ENCODE data around the gene ARHGEF7. TPM values are rescaled to one million over a fixed set of nuclear protein-coding genes. Genes with fewer than 3 reads are reported as not detected.

The ARHGEF7 gene
- total RNA-seq, 4 donors from 2014 or later, result 11.5 to 57.2 (median 36.5) TPM

DNA sequence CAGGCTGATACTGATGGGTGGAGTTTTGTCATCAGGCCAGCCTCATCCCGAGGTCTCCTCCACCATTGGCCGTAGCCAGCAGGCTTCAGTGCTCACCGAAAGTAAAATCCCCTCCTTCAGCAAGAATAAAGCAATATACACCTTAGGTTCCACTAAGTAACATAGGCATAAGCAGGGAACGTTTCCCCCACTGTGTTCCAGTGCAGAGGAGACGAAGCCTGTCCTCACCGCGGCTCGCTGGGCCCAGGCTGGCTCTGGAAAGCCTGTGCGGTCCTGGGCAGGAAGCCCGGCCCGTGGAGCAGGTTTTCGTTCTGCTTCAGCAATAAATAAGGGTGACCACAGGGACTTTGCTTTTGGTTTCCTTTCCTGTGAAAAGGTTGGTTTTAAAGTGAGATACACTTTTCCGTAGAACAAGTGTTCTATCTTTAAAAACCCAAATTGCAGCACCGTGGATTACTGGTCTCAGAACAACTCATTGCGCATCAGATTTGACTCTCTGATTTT, 189.0 kb downstream of the ARHGEF7 start:
- TF ChIP-seq, protein P1, sequence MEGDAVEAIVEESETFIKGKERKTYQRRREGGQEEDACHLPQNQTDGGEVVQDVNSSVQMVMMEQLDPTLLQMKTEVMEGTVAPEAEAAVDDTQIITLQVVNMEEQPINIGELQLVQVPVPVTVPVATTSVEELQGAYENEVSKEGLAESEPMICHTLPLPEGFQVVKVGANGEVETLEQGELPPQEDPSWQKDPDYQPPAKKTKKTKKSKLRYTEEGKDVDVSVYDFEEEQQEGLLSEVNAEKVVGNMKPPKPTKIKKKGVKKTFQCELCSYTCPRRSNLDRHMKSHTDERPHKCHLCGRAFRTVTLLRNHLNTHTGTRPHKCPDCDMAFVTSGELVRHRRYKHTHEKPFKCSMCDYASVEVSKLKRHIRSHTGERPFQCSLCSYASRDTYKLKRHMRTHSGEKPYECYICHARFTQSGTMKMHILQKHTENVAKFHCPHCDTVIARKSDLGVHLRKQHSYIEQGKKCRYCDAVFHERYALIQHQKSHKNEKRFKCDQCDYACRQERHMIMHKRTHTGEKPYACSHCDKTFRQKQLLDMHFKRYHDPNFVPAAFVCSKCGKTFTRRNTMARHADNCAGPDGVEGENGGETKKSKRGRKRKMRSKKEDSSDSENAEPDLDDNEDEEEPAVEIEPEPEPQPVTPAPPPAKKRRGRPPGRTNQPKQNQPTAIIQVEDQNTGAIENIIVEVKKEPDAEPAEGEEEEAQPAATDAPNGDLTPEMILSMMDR (IDR thresholded peaks at IDR 0.05), result no peak
- no peak for TF ChIP-seq POLR2A (IDR thresholded peaks at IDR 0.05)
- H3K4me1 ChIP-seq, result peaks cover 0 to 13% (median 0%) of the 10 kb centered on the region in 3 donors
- 79 to 82% methylated on average over 13 of the region's 15 CpGs for WGBS, 2 donors
- no peak overlapping the region for H3K27ac ChIP-seq
- H3K4me3 ChIP-seq, result no peak overlapping the region
- no peaks in the 10 kb centered on the region for H3K27me3 ChIP-seq
- H3K9me3 ChIP-seq, result no peaks in the 10 kb centered on the region
- H3K36me3 ChIP-seq, result peaks cover 14 to 98% (median 46%) of the 10 kb centered on the region in 3 donors
- DNase-seq, result no peak
- intact Hi-C loops (cut with DNase I), result no loop called here

DNA sequence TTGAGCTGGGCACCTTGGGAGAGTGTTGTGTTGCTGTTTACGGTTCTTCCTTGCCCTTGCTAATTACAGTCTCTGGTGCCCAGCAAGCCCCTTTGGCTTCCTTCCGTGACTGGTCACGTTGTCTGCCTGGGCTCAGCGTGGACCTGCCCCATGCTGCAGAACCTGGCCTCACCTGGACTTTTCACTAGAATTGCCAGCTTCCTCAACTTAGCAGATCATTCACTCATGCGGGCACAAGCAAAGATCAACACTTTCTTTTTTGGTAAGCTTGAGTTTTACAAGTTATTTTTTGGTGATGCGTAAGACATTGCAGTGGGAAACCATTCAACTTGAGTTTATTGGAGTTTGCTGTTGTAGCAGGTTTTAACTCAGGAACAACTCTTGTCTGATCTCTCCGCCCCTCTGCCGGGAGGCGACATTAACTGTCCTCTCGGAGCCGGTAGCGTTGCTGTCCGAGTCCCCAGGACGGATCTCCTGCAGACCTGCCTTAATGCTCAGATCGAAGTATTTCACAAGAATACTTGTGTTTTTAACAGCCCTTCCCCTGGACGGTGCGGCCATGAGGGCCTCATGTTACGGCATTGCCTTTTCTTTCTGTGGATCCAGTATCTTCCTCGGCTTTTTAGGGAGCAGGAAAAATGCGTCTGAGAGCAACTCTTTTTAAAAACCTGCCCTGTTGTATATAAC, 189.6 kb downstream of the ARHGEF7 start:
- H3K4me3 ChIP-seq, result no peak overlapping the region
- no peak overlapping the region for H3K27ac ChIP-seq
- no peak for TF ChIP-seq POLR2A (IDR thresholded peaks at IDR 0.05)
- TF ChIP-seq, protein P1 (IDR thresholded peaks at IDR 0.05), result no peak
- intact Hi-C loops (cut with DNase I), result no loop called here
- H3K27me3 ChIP-seq, result no peaks in the 10 kb centered on the region
- H3K4me1 ChIP-seq, result peaks cover 0 to 13% (median 0%) of the 10 kb centered on the region in 3 donors
- H3K36me3 ChIP-seq, result peaks cover 14 to 92% (median 46%) of the 10 kb centered on the region in 3 donors
- 89 to 92% methylated on average over 16 to 20 of the region's 20 CpGs for WGBS, 2 donors
- no peaks in the 10 kb centered on the region for H3K9me3 ChIP-seq
- no peak for DNase-seq

GRCh38 chr13:111312944-111313590, 198.0 kb downstream of the ARHGEF7 start:
- H3K4me3 ChIP-seq, result no peak overlapping the region
- intact Hi-C loops (cut with DNase I), result no loop called here
- no peaks in the 10 kb centered on the region for H3K27me3 ChIP-seq
- 95 to 100% methylated on average over 4 to 9 of the region's 17 CpGs for WGBS, 2 donors
- no peaks in the 10 kb centered on the region for H3K4me1 ChIP-seq
- peaks cover 0 to 32% (median 4%) of the 10 kb centered on the region in 3 donors for H3K36me3 ChIP-seq
- no peak overlapping the region for H3K27ac ChIP-seq
- TF ChIP-seq, protein P1 (IDR thresholded peaks at IDR 0.05), result no peak
- TF ChIP-seq POLR2A (IDR thresholded peaks at IDR 0.05), result no peak
- DNase-seq, result no peak
- H3K9me3 ChIP-seq, result peaks cover 0 to 11% (median 6%) of the 10 kb centered on the region in 3 donors

DNA sequence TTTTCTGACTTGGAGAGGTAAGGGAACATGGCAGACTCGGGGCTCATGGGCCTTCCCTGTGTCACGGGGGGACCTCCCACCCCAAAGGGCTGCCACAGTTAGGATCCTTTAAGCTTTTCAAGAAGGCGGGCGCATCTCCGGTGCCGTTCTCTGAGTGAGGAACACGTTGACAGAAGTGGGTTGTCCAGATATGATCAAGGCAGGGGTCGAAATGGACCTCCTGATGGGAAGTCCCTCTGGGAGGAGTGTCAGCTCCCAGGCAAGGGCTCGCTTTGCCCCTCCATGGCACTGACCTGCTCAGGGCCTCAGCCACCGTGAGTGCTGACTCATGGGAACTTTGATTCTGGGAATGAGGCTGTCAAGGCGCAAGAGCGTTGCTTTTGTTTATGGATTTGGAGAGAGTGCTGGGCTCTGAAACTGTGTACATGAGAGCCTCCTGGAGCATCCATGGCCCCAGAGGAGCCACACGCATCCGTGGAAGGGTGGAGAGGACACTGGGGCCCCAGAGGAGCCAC, 198.9 kb downstream of the ARHGEF7 start:
- Histone ChIP-seq H3K36me3 (peaks cover 0 to 23% (median 4%) of the 10 kb centered on the region in 3 donors), H3K27me3 (no peaks in the 10 kb centered on the region)

More for the DNA sequence above, 198.9 kb downstream of the ARHGEF7 start:
- Histone ChIP-seq H3K9me3 (peaks cover 0 to 11% (median 6%) of the 10 kb centered on the region in 3 donors), H3K4me3 (no peak overlapping the region), H3K27ac (no peak overlapping the region), H3K4me1 (no peaks in the 10 kb centered on the region)
- intact Hi-C loops (cut with DNase I), result no loop called here
- DNase-seq, result no peak
- TF ChIP-seq, protein P1 (IDR thresholded peaks at IDR 0.05), result no peak
- TF ChIP-seq POLR2A (IDR thresholded peaks at IDR 0.05), result no peak
- 90 to 92% methylated on average over 9 to 10 of the region's 14 CpGs for WGBS, 2 donors
